K562 (cell line): ENCODE results near the gene MYMK. TPM values are rescaled to one million over a fixed set of nuclear protein-coding genes. Genes with fewer than 3 reads are reported as not detected.

ENCODE experiments used
- DNMT1 ChIP-seq: fragments of 450-650 bp; IDR thresholded peaks from 2 replicates; pipeline ENCODE4 v1.6.1; 2016; ENCODE audit warnings: antibody characterized with exemption, mild to moderate bottlenecking
- DPF2 ChIP-seq: fragments of 450-650 bp; IDR thresholded peaks from 2 replicates; pipeline ENCODE4 v1.6.1; 2016
- E2F3 ChIP-seq: fragments of 250-450 bp; sonication (Bioruptor Pico); IDR thresholded peaks from 2 replicates; pipeline ENCODE4 v1.4.0; 2020; ENCODE audit warnings: mild to moderate bottlenecking
- EP400 ChIP-seq: fragments of 450-650 bp; IDR thresholded peaks from 2 replicates; pipeline ENCODE4 v1.6.1; 2017; ENCODE audit warnings: antibody characterized with exemption, mild to moderate bottlenecking, moderate library complexity
- KDM4B ChIP-seq, 2 experiments: fragments of 450-650 bp in 1 of 2; sonication (generic) in 1 of 2; IDR thresholded peaks; 2 replicates each; pipeline ENCODE4 v1.6.1; 2016 to 2017; ENCODE audit warnings: borderline replicate concordance in 2 of 2, antibody characterized with exemption in 1 of 2, low read depth in 1 of 2, mild to moderate bottlenecking in 1 of 2
- MXI1 ChIP-seq: IDR thresholded peaks from 2 replicates; pipeline ENCODE4 v1.6.1; 2011; ENCODE audit warnings: low read depth, mild to moderate bottlenecking, improper control_type of control experiment, low read length
- RNF2 ChIP-seq: sonication (generic); IDR thresholded peaks from 2 replicates; pipeline ENCODE4 v1.6.1; 2016
- SAFB2 ChIP-seq: fragments of 200-400 bp; formaldehyde crosslinking; IDR thresholded peaks from 2 replicates; pipeline ENCODE4 v1.6.1; 2018; ENCODE audit warnings: borderline replicate concordance, low read length, low read depth, moderate library complexity; ENCODE audit not compliant: severe bottlenecking
- SMARCA4 ChIP-seq: fragments of 450-650 bp; IDR thresholded peaks from 2 replicates; pipeline ENCODE4 v1.6.1; 2016
- SMARCB1 ChIP-seq: IDR thresholded peaks from 2 replicates; pipeline ENCODE4 v1.6.1; 2011; ENCODE audit warnings: improper control_type of control experiment, low read depth; ENCODE audit not compliant: insufficient read length
- THRAP3 ChIP-seq: fragments of 450-650 bp; IDR thresholded peaks from 2 replicates; pipeline ENCODE4 v1.6.1; 2016; ENCODE audit warnings: mild to moderate bottlenecking, inconsistent platforms, borderline replicate concordance
- TSHZ1 ChIP-seq: fragments of 250-450 bp; sonication (Bioruptor Pico); IDR thresholded peaks from 2 replicates; pipeline ENCODE4 v1.4.0; 2020; ENCODE audit warnings: mild to moderate bottlenecking, moderate library complexity
- ZFP30 ChIP-seq: fragments of 250-450 bp; sonication (Bioruptor Pico); IDR thresholded peaks from 2 replicates; pipeline ENCODE4 v1.8.0; 2022; ENCODE audit warnings: moderate library complexity, mild to moderate bottlenecking, inconsistent platforms, borderline replicate concordance
- ZNF212 ChIP-seq: fragments of 450-650 bp; formaldehyde crosslinking; IDR thresholded peaks from 2 replicates; pipeline ENCODE4 v1.4.0; 2020; ENCODE audit warnings: mild to moderate bottlenecking
- ZNF384 ChIP-seq: IDR thresholded peaks from 2 replicates; pipeline ENCODE4 v1.6.1; 2012; ENCODE audit warnings: low read depth, low read length, improper control_type of control experiment
- polyA plus RNA-seq, 8 experiments: library from polyadenylated mRNA; depleted of rRNA in 4 of 8; stranded (reverse) in 5 of 8; unstranded in 3 of 8; fragments of >200 nt; fragmentation: Nextera tagmentation in 2 of 8; fragmentation: Illumina TruSeq in 1 of 8; extraction: Ambion mirVana in 2 of 8; extraction: Trizol in 1 of 8; gene quantifications; 2 replicates each; pipeline versions ENCODE4 v1.2.1 to v1.2.3, GENCODE V29; 2011 to 2014; ENCODE audit warnings: inconsistent platforms in 1 of 8, missing spikeins in 1 of 8
- total RNA-seq, 7 experiments: library from RNA; depleted of rRNA in 6 of 7; stranded (reverse); fragments of >200 nt in 6 of 7; fragmentation: Illumina TruSeq in 2 of 7; extraction: Trizol in 2 of 7; gene quantifications; 2 replicates each; pipeline versions ENCODE4 v1.2.1 to v1.2.3, GENCODE V29; 2011 to 2021; ENCODE audit warnings: low replicate concordance in 1 of 7

Gene MYMK
- total and polyA plus RNA-seq, 9 of the 15 experiments (the other 6 are each of a cell fraction or from before 2014, with no cell fraction given), result not detected

DNA sequence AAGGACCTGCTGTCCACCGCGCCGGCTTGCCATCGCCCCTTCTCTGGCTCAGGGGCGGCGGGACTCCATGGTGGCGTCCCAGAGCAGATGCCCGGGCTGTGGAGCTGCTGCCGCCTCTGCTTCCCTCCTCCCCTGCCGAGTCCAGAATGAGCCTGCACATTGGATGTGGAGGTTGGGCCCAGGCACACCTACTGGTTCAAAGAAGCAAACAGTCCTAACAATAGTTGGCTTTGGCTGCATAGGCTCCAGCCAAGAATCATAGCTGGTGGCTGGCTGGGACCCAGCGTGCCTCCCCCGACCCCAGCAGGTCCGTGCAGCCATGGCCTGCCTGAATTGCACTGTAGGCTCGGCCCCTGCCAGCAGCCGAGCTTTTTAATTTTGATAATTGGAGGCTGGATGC lies 35.6 kb upstream of the MYMK start (continued):
- TF ChIP-seq KDM4B (IDR thresholded peaks at IDR 0.05; ENCODE audit: borderline replicate concordance in 2 of 2, low read depth in 1 of 2) (no peak), SMARCB1 (no peak), RNF2 (no peak), THRAP3 (no peak), DNMT1 (no peak), E2F3 (CRISPR knock-in tag) (no peak), ZNF212 (no peak), EP400 (no peak), SMARCA4 (no peak), DPF2 (no peak), MXI1 (no peak), ZFP30 (no peak), TSHZ1 (CRISPR knock-in tag) (no peak), SAFB2 (no peak), ZNF384 (no peak)
